SK-N-SH treated with all-trans-retinoic acid at 6 μM for 48 hours (cell line): ENCODE data around the gene LAMA3.

Source experiments
- ATAC-seq: fragments of 200-7000 bp; cut with Tn5 transposase; 3 replicates; pipeline ENCODE4 v1.9.1; 2020; ENCODE audit warnings: mild to moderate bottlenecking, moderate library complexity
- ARNTL ChIP-seq: fragments of 450-650 bp; formaldehyde crosslinking; IDR thresholded peaks from 2 replicates; pipeline ENCODE4 v1.5.0; 2020; ENCODE audit warnings: low read depth, mild to moderate bottlenecking, moderate library complexity, borderline replicate concordance
- CSDC2 ChIP-seq: fragments of 250-450 bp; sonication (Bioruptor Pico); IDR thresholded peaks from 2 replicates; pipeline ENCODE4 v1.5.0; 2020; ENCODE audit warnings: mild to moderate bottlenecking, moderate library complexity
- ESRRG ChIP-seq: fragments of 250-450 bp; sonication (Bioruptor Pico); IDR thresholded peaks from 2 replicates; pipeline ENCODE4 v1.6.1; 2021; ENCODE audit warnings: mild to moderate bottlenecking
- GLIS3 ChIP-seq: fragments of 250-450 bp; sonication (Bioruptor Pico); IDR thresholded peaks from 2 replicates; pipeline ENCODE4 v1.5.0; 2020; ENCODE audit warnings: mild to moderate bottlenecking, moderate library complexity
- ISL1 ChIP-seq: fragments of 250-450 bp; sonication (Bioruptor Pico); IDR thresholded peaks from 2 replicates; pipeline ENCODE4 v2.1.2; 2022; ENCODE audit warnings: mild to moderate bottlenecking, moderate library complexity
- OSR1 ChIP-seq: fragments of 250-450 bp; sonication (Bioruptor Pico); IDR thresholded peaks from 2 replicates; pipeline ENCODE4 v1.8.0; 2022; ENCODE audit warnings: moderate library complexity, mild to moderate bottlenecking, inconsistent platforms
- PATZ1 ChIP-seq: fragments of 250-450 bp; sonication (Bioruptor Pico); IDR thresholded peaks from 2 replicates; pipeline ENCODE4 v1.8.0; 2020; ENCODE audit warnings: mild to moderate bottlenecking, moderate library complexity, borderline replicate concordance
- POU6F1 ChIP-seq: fragments of 250-450 bp; sonication (Bioruptor Pico); IDR thresholded peaks from 2 replicates; pipeline ENCODE4 v1.8.0; 2021; ENCODE audit warnings: low read depth, mild to moderate bottlenecking, moderate library complexity, borderline replicate concordance
- PPARA ChIP-seq: fragments of 250-450 bp; sonication (Bioruptor Pico); IDR thresholded peaks from 2 replicates; pipeline ENCODE4 v1.5.0; 2020; ENCODE audit warnings: mild to moderate bottlenecking, borderline replicate concordance
- RARB ChIP-seq: fragments of 250-450 bp; sonication (Bioruptor Pico); IDR thresholded peaks from 2 replicates; pipeline ENCODE4 v1.8.0; 2021; ENCODE audit warnings: mild to moderate bottlenecking, moderate library complexity
- SNAI2 ChIP-seq: fragments of 250-450 bp; sonication (Bioruptor Pico); IDR thresholded peaks from 2 replicates; pipeline ENCODE4 v1.5.0; 2020; ENCODE audit warnings: mild to moderate bottlenecking, moderate library complexity
- TOX ChIP-seq: fragments of 250-450 bp; sonication (Bioruptor Pico); IDR thresholded peaks from 2 replicates; pipeline ENCODE4 v1.8.0; 2021; ENCODE audit warnings: mild to moderate bottlenecking, moderate library complexity, borderline replicate concordance
- ZC3H10 ChIP-seq: fragments of 250-450 bp; sonication (Bioruptor Pico); IDR thresholded peaks from 2 replicates; pipeline ENCODE4 v1.5.1; 2021; ENCODE audit warnings: mild to moderate bottlenecking, moderate library complexity
- ZFP3 ChIP-seq: fragments of 250-450 bp; sonication (Bioruptor Pico); IDR thresholded peaks from 2 replicates; pipeline ENCODE4 v1.5.0; 2020; ENCODE audit warnings: mild to moderate bottlenecking, moderate library complexity
- ZFP30 ChIP-seq: fragments of 450-650 bp; formaldehyde crosslinking; IDR thresholded peaks from 2 replicates; pipeline ENCODE4 v1.5.0; 2022; ENCODE audit warnings: mild to moderate bottlenecking, moderate library complexity
- ZNF565 ChIP-seq: fragments of 450-650 bp; formaldehyde crosslinking; conservative IDR thresholded peaks from 2 replicates; pipeline ENCODE4 v1.5.0; 2020; ENCODE audit warnings: low read depth, mild to moderate bottlenecking, moderate library complexity
- ZNF70 ChIP-seq: fragments of 450-650 bp; formaldehyde crosslinking; IDR thresholded peaks from 2 replicates; pipeline ENCODE4 v1.5.0; 2020; ENCODE audit warnings: mild to moderate bottlenecking, moderate library complexity
- ZNF8 ChIP-seq: fragments of 450-650 bp; formaldehyde crosslinking; IDR thresholded peaks from 2 replicates; pipeline ENCODE4 v1.5.0; 2020; ENCODE audit warnings: mild to moderate bottlenecking, moderate library complexity
- TF ChIP-seq, protein P1 (sequence below): fragments of 250-450 bp; sonication (Bioruptor Pico); IDR thresholded peaks from 2 replicates; pipeline ENCODE4 v1.5.1; 2021; ENCODE audit warnings: mild to moderate bottlenecking, moderate library complexity
- TF ChIP-seq, protein P2 (sequence below): fragments of 250-450 bp; sonication (Bioruptor Pico); IDR thresholded peaks from 2 replicates; pipeline ENCODE4 v1.5.0; 2020; ENCODE audit warnings: mild to moderate bottlenecking, moderate library complexity

The LAMA3 gene

GRCh38 chr18:23756590-23757436 lies 67.6 kb downstream of the LAMA3 start (continued):
- no peak for TF ChIP-seq PATZ1 (CRISPR knock-in tag)
- no peak for TF ChIP-seq ZNF565 (CRISPR knock-in tag)
- TF ChIP-seq ISL1 (CRISPR knock-in tag), result no peak
- TF ChIP-seq OSR1, result no peak
- TF ChIP-seq POU6F1 (CRISPR knock-in tag), result no peak
- TF ChIP-seq CSDC2 (CRISPR knock-in tag), result no peak
- TF ChIP-seq ESRRG, result no peak
- no peak for TF ChIP-seq ZFP30 (CRISPR knock-in tag)
- no peak for TF ChIP-seq ZNF70 (CRISPR knock-in tag)
- no peak for TF ChIP-seq GLIS3 (CRISPR knock-in tag)

- TF ChIP-seq ZFP30 (CRISPR knock-in tag) (no peak), PPARA (no peak), ZFP3 (CRISPR knock-in tag) (no peak), ZC3H10 (no peak), RARB (no peak)
- TF ChIP-seq, protein P1, sequence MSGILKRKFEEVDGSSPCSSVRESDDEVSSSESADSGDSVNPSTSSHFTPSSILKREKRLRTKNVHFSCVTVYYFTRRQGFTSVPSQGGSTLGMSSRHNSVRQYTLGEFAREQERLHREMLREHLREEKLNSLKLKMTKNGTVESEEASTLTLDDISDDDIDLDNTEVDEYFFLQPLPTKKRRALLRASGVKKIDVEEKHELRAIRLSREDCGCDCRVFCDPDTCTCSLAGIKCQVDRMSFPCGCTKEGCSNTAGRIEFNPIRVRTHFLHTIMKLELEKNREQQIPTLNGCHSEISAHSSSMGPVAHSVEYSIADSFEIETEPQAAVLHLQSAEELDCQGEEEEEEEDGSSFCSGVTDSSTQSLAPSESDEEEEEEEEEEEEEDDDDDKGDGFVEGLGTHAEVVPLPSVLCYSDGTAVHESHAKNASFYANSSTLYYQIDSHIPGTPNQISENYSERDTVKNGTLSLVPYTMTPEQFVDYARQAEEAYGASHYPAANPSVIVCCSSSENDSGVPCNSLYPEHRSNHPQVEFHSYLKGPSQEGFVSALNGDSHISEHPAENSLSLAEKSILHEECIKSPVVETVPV (CRISPR knock-in tag), result no peak
- no peak for ATAC-seq
Measured at GRCh38 chr18:23757437-23757733, 68.1 kb downstream of the LAMA3 start.

- no peak for ATAC-seq
- no peak for TF ChIP-seq ISL1 (CRISPR knock-in tag)
- no peak for TF ChIP-seq RARB
- no peak for TF ChIP-seq ZNF565 (CRISPR knock-in tag)
- no peak for TF ChIP-seq ESRRG
- TF ChIP-seq ARNTL, result no peak
- no peak for TF ChIP-seq SNAI2
- TF ChIP-seq POU6F1 (CRISPR knock-in tag), result no peak
- TF ChIP-seq ZFP3 (CRISPR knock-in tag), result no peak
- no peak for TF ChIP-seq ZC3H10
- TF ChIP-seq ZNF8 (CRISPR knock-in tag), result no peak
- TF ChIP-seq PATZ1 (CRISPR knock-in tag), result no peak
- no peak for TF ChIP-seq CSDC2 (CRISPR knock-in tag)
- no peak for TF ChIP-seq GLIS3 (CRISPR knock-in tag)
- TF ChIP-seq, protein P1 (CRISPR knock-in tag), result no peak
- no peak for TF ChIP-seq TOX (CRISPR knock-in tag)
- TF ChIP-seq, protein P2, sequence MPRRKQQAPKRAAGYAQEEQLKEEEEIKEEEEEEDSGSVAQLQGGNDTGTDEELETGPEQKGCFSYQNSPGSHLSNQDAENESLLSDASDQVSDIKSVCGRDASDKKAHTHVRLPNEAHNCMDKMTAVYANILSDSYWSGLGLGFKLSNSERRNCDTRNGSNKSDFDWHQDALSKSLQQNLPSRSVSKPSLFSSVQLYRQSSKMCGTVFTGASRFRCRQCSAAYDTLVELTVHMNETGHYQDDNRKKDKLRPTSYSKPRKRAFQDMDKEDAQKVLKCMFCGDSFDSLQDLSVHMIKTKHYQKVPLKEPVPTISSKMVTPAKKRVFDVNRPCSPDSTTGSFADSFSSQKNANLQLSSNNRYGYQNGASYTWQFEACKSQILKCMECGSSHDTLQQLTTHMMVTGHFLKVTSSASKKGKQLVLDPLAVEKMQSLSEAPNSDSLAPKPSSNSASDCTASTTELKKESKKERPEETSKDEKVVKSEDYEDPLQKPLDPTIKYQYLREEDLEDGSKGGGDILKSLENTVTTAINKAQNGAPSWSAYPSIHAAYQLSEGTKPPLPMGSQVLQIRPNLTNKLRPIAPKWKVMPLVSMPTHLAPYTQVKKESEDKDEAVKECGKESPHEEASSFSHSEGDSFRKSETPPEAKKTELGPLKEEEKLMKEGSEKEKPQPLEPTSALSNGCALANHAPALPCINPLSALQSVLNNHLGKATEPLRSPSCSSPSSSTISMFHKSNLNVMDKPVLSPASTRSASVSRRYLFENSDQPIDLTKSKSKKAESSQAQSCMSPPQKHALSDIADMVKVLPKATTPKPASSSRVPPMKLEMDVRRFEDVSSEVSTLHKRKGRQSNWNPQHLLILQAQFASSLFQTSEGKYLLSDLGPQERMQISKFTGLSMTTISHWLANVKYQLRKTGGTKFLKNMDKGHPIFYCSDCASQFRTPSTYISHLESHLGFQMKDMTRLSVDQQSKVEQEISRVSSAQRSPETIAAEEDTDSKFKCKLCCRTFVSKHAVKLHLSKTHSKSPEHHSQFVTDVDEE (CRISPR knock-in tag), result no peak
- TF ChIP-seq OSR1, result no peak
- TF ChIP-seq PPARA, result no peak
- TF ChIP-seq ZNF70 (CRISPR knock-in tag), result no peak
Measured at GRCh38 chr18:23758281-23758680, 69.0 kb downstream of the LAMA3 start.
